ENCODE data around the gene SLC2A8.
A peak's percentile ranks its signal among the peaks of the same experiment; 100 is the strongest.

Gene SLC2A8

DNA sequence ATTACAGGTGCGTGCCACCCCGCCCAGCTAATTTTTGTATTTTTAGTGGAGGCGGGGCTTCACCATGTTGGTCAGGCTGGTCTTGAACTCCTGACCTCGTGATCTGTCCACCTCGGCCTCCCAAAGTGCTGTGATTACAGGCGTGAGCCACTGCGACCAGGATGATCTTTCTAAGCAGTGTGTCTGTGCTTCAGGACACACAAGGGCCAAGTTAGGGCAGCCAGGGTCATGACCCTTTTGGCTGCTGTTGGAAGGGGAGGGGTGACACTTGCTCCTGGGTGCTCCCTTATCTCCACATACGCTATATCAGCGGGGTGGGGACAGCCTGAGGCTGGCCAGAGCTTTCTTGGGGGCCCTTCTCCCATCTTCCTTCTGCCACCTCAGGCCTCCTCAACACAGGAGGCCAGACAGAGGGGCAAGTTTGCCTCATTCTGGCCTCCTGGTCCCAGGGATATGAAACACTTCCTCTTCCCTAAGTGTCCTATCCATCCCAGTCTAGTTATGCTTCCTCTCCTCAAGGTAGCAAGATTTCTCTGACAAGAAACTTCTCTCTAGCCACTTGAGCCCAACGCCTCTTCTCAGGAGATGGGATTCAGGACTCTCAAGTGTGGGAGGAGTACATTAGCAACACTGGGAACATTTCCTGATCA, 25.3 kb downstream of the SLC2A8 start:
- no peak for TF ChIP-seq POLR2A (IDR thresholded peaks at IDR 0.05; ENCODE audit: extremely low read depth, insufficient read length)
- TF ChIP-seq, protein P1, sequence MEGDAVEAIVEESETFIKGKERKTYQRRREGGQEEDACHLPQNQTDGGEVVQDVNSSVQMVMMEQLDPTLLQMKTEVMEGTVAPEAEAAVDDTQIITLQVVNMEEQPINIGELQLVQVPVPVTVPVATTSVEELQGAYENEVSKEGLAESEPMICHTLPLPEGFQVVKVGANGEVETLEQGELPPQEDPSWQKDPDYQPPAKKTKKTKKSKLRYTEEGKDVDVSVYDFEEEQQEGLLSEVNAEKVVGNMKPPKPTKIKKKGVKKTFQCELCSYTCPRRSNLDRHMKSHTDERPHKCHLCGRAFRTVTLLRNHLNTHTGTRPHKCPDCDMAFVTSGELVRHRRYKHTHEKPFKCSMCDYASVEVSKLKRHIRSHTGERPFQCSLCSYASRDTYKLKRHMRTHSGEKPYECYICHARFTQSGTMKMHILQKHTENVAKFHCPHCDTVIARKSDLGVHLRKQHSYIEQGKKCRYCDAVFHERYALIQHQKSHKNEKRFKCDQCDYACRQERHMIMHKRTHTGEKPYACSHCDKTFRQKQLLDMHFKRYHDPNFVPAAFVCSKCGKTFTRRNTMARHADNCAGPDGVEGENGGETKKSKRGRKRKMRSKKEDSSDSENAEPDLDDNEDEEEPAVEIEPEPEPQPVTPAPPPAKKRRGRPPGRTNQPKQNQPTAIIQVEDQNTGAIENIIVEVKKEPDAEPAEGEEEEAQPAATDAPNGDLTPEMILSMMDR (IDR thresholded peaks at IDR 0.05; ENCODE audit: low read depth, low read length): no peak
- DNase-seq (ENCODE audit: low read depth): no peak
- H3K4me3 ChIP-seq (ENCODE audit: low read depth, low read length): no peak overlapping the region

DNA sequence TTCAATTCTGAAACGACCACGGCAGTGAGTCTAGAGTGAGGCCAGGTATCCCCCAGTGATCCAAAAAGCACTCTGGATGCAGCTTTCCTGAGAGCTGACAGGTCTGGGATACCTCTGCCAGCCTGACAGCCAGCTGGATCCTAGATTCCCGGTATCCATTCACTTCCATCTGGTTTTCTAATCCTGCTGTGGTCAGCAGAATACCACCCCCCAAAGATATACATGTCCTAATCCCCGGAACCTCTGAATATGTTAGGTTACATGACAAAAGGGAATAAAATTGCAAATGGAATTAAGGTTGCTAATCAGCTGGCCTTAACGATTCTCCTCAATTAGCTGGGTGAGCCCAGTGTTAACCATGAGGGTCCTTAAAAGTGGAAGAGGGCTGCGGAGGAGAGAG, 25.8 kb downstream of the SLC2A8 start:
- no peak for DNase-seq (ENCODE audit: low read depth)
- no peak for TF ChIP-seq POLR2A (IDR thresholded peaks at IDR 0.05; ENCODE audit: extremely low read depth, insufficient read length)
- peak overlapping the region; percentile 86 for H3K4me3 ChIP-seq (ENCODE audit: low read depth, low read length)

DNA sequence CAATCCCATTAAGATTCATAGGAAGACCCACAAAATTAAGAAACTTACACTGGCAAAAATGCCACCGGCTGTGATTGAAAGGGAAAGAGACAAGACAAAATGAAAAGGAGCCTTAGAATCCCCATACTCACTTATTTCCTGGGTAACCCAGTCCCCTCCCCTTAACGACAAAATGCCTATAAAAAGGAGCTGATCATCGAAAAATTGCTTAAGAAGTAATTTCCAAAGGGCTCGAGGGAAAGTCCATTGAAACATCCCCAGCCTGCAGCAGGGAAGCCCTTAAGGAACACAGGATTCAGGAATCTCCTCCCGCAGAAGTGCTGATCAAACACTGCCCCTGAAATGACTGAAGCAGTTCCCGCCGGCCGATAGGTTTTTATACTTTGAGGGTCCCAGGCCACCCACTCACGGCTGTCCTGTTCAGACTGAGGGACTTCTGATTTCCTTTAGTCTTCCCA, 26.5 kb downstream of the SLC2A8 start:
- H3K4me3 ChIP-seq (ENCODE audit: low read depth, low read length): peak overlapping the region; percentile 86
- DNase-seq (ENCODE audit: low read depth): no peak
- TF ChIP-seq, protein P1 (IDR thresholded peaks at IDR 0.05; ENCODE audit: low read depth, low read length): no peak
- TF ChIP-seq POLR2A (IDR thresholded peaks at IDR 0.05; ENCODE audit: extremely low read depth, insufficient read length) (no peak), MYC (IDR thresholded peaks at IDR 0.05; ENCODE audit: low read depth, low read length) (no peak)
- TF ChIP-seq, protein P2, sequence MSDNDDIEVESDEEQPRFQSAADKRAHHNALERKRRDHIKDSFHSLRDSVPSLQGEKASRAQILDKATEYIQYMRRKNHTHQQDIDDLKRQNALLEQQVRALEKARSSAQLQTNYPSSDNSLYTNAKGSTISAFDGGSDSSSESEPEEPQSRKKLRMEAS (IDR thresholded peaks at IDR 0.05; ENCODE audit: low read depth, low read length): no peak

DNA sequence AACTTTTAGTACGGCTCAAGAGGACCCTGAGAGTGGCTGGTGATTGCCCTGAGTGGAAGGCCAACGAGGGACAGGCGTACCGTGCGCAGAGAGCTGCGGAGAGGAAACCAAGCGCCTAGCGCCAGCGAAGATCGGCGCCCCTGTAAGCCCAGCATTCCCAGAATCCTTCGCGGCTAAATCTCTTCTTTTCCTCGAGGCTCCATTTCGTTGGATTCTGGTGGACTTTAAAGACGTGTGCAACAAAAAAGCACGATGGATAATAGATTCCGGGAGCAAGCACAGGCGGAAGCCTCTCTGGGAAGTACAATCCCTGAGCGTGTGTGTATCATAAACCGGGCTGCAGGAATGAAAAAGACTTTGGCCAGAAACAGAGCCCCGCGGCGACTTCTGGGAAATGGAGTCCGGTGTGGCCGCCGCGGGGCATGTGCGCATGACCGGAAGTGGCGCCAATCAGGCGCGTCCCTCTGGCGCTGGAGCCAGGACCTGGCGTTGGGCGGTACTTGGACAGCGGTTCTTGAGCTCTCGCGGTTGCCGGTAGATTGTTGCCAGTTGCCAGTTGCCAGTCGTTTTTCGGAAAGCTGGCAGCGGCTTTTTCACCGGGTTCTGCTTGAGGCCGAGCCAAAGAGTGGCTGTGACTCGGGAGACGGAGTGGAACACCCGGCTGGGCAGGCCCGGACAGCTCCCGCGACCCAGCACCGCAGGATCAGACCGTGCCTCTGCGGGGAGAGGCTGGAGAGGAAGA, 27.1 kb downstream of the SLC2A8 start, which contains the start of gene ZNF79:
ZNF79 (plus strand) TSS at position 449 of the 742 bp plus-strand sequence. CDS start 406 bp downstream, outside the sequence.
- TF ChIP-seq, protein P2 (IDR thresholded peaks at IDR 0.05; ENCODE audit: low read depth, low read length): peak; percentile 74
- TF ChIP-seq, protein P1 (IDR thresholded peaks at IDR 0.05; ENCODE audit: low read depth, low read length): no peak
- TF ChIP-seq POLR2A (IDR thresholded peaks at IDR 0.05; ENCODE audit: extremely low read depth, insufficient read length): peak; percentile 46
- TF ChIP-seq MYC (IDR thresholded peaks at IDR 0.05; ENCODE audit: low read depth, low read length): peak; percentile 40; the same call in 1 of the 2 replicates
- peak within 1 kb of the TSS; percentile 86 for H3K4me3 ChIP-seq (ENCODE audit: low read depth, low read length)
- peak; percentile 92 for DNase-seq (ENCODE audit: low read depth)

DNA sequence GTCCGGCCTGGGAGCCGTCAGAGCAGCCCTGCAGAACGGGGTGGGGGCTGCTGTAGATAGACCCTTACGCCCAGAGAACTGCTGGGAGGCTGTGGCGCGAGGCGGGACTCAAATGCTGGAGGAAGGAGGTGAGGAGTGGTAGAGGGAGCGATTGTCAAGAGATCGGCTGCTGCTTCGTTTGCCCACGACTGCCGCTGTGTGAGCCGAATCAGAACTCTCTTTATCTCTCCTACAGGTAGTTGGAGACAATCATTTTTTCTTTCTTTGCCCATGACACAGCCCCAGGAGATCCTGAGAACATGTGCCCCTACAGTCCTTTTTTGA, 27.7 kb downstream of the SLC2A8 start:
- TF ChIP-seq, protein P1 (IDR thresholded peaks at IDR 0.05; ENCODE audit: low read depth, low read length): no peak
- peak overlapping the region; percentile 86 for H3K4me3 ChIP-seq (ENCODE audit: low read depth, low read length)
- peak; percentile 50 for DNase-seq (ENCODE audit: low read depth)

DNA sequence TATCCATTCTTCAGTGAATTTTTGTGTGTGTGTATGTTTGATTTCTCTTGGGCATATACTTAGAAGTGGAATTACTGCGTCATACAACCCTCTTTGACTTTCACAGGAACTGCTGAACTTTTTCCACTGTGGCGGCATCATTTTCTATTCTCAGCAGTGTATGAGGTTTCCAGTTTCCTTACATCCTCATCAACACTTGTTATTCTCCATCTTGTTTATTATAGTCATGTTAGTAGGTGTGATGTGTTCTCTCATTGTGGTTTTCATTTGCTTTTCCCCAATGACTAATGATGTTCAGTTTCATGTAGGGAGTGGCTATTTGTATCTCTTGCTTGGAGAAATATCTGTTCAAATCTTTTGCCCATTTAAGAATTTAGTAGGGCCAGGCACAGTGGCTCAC, 29.8 kb downstream of the SLC2A8 start:
- H3K4me3 ChIP-seq (ENCODE audit: low read depth, low read length): no peak overlapping the region
- TF ChIP-seq MYC (IDR thresholded peaks at IDR 0.05; ENCODE audit: low read depth, low read length): no peak
- TF ChIP-seq POLR2A (IDR thresholded peaks at IDR 0.05; ENCODE audit: extremely low read depth, insufficient read length): no peak
- TF ChIP-seq, protein P1 (IDR thresholded peaks at IDR 0.05; ENCODE audit: low read depth, low read length): no peak
- TF ChIP-seq, protein P2 (IDR thresholded peaks at IDR 0.05; ENCODE audit: low read depth, low read length): no peak
- DNase-seq (ENCODE audit: low read depth): no peak
